Effector memory CD4-positive, alpha-beta T cell (primary cell): ENCODE results near the gene WDFY4.

Source experiments
- DNase-seq, 3 donors: peaks; one replicate each; pipeline ENCODE4 v3.0.0-alpha.2; 2020
- H3K27ac ChIP-seq: 2 replicates; pipeline ENCODE4 v1.7.0; 2013; ENCODE audit warnings: mild to moderate bottlenecking, low read length, moderate library complexity; ENCODE audit not compliant: insufficient read depth, poor library complexity, severe bottlenecking
- H3K27me3 ChIP-seq: replicated peaks from 2 replicates; pipeline ENCODE4 v1.7.0; 2013; ENCODE audit warnings: mild to moderate bottlenecking, low read length; ENCODE audit not compliant: insufficient read depth, control insufficient read depth, poor library complexity, severe bottlenecking
- H3K36me3 ChIP-seq: 2 replicates; pipeline ENCODE4 v1.7.0; 2013; ENCODE audit warnings: mild to moderate bottlenecking, low read length, moderate library complexity; ENCODE audit not compliant: control insufficient read depth, insufficient read depth
- H3K4me1 ChIP-seq: 2 replicates; pipeline ENCODE4 v1.7.0; 2013; ENCODE audit warnings: low read length, mild to moderate bottlenecking; ENCODE audit not compliant: control insufficient read depth, insufficient read depth, poor library complexity, severe bottlenecking
- H3K4me3 ChIP-seq: 2 replicates; pipeline ENCODE4 v1.7.0; 2013; ENCODE audit warnings: low read length, low read depth, mild to moderate bottlenecking; ENCODE audit not compliant: insufficient read depth, poor library complexity, severe bottlenecking
- H3K9me3 ChIP-seq: 2 replicates; pipeline ENCODE4 v1.7.0; 2013; ENCODE audit warnings: mild to moderate bottlenecking, low read length, moderate library complexity; ENCODE audit not compliant: control insufficient read depth

The WDFY4 gene

DNA sequence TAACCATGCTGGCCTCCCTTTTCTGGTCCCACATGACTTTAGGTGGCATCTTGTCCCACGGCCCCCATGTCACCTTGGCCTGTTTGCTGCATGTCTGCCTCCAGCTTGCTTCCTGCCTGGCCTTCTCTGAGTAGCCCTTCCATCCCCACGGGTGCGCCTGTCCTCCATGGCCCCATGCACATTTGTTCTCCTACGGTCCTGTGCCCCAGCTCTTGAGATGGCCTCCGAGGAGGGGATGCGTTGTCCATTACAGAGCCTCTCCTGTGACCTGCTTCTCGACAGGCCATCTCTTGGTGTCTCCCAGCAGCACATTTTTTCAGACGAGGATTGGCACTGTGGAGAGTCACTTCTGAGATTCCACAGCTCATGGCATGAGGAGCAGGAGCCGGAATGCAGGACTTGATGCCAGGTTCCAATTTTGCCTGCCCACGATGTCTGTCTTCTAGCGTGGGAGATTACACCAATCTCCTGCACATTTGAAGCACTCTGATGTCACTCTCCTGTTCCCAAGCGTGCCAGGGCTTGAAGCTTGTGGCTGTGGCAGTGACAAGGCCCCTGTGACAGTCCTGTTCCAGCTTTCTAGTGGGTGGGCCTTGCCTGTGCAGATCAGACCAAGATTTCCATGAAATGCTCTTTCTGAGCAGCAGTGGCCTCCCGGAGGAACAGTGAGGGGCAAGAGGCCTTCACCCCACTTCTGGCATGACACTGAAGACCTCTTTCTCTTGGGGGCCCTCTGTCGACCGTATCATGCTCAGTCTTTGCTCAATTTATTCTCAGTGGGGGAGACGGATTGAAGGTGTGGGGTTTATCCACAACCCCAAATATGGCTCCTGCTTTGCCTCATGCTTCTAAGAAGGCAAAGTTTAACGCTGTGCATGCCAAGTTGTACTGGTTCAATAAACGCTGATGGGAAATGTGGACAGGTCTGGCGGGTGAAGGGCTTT is 13.4 kb downstream of the WDFY4 start:
- Histone ChIP-seq H3K9me3 (no peaks in the 10 kb centered on the region), H3K4me3 (no peak overlapping the region), H3K36me3 (no peaks in the 10 kb centered on the region), H3K4me1 (no peaks in the 10 kb centered on the region), H3K27ac (no peak overlapping the region), H3K27me3 (no peaks in the 10 kb centered on the region)
- no peak for DNase-seq

DNA sequence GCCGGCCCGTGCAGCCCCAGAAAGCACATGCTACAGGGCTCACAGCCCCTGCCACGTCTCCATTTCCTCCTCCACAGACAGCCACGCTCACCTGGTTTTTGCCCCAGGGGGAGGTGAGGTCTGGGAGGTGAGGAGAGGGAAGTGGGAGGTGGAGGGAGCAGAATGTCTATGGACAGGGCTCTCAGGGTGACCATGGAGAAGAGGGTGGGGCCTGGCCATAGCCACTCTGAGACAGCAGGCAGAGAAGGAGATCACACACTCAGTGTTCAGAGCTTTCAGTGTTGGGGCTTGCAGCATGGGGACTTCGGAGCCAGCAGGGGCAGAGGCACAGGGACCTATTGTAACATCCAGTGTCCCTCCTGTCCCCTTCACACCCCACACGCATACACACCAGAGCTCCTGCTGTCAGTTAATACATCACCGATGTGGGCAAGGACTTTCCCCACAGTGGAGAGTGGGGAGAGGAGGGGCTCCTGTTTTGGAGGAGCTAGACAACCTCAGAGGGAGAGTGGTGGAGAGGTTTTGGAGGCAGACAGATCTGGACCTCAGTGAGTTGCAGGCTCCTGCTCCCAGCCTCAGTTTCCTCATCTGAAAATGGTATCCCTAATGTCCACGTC is 14.4 kb downstream of the WDFY4 start:
- DNase-seq, result no peak
- H3K4me1 ChIP-seq, result no peaks in the 10 kb centered on the region
- H3K27me3 ChIP-seq, result no peaks in the 10 kb centered on the region
- no peak overlapping the region for H3K27ac ChIP-seq
- H3K4me3 ChIP-seq, result no peak overlapping the region
- H3K9me3 ChIP-seq, result no peaks in the 10 kb centered on the region
- no peaks in the 10 kb centered on the region for H3K36me3 ChIP-seq

DNA sequence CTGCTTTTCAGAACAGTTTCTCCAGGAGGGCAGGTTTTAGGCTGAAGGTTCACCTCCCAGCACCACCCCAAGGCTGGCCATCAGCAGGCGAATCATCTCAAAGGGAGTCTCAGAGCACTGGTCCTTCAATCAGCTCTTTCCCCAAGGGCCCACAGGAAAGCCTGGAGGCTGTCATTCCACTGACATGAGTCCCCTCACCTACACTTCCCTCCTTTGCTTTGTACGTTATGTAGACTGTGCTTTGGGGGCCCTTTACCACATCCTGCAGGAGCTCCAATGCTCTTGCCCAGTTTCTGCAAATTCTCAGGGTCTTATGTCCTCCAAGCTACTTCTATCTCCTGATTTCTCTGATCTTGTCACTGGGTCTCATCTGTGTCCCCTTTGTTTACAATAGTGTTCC is 15.4 kb downstream of the WDFY4 start:
- Histone ChIP-seq H3K4me3 (no peak overlapping the region), H3K36me3 (no peaks in the 10 kb centered on the region), H3K27ac (no peak overlapping the region), H3K9me3 (no peaks in the 10 kb centered on the region), H3K27me3 (no peaks in the 10 kb centered on the region), H3K4me1 (no peaks in the 10 kb centered on the region)
- no peak for DNase-seq

DNA sequence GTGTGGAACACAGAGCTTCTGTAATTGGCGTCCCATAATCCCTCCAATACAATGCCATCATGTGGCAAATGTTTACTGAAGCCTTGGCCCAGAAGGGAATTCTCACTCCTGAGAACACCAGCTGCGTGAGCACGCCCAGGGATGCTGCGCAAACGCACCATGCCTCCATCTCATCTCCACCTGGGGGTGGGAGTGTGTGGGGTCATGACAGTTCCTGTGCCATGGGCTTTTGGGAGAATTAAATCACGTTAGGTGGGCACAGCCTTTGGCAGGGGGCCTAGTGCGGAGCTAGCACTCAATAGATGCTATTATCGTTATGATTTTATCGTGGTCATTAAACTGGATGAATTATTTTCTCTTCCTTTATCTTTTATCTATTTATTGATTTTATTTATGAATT is 15.8 kb downstream of the WDFY4 start:
- H3K4me1 ChIP-seq, result no peaks in the 10 kb centered on the region

DNA sequence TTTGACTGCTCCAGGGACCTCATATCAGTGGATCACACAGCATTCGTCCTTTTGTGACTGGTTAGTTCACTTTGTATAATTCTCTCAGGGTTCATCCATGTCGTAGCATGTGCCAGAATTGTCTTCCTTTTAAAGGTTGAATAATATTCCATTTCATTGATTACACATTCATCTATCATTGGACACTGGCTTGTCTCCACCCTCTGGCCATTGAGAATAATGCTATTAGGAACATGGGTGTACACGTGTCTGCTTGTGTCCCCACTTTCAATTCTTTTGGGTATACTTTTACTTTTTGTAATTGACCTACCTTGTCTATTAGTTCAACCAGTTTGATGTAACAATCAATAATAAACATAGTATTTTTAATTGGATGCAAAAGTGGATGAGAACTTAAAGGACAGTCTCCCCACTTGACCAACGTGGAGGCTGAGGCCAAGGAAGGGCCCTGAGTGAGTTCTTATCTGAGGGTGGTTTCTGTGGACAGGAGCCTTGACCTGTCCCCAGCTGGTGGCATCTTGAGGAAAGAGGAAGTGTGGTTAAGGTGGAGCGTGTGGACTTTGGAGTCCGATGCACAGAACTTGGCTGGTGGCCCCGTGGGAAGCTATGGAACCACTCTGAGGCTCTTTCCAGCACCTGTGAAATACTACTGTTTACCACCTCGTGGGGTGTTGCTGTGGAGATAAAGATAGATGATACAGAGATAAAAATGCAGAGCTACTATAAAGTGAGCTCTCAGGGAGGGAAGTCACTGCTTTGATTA is 16.6 kb downstream of the WDFY4 start:
- Histone ChIP-seq H3K4me1 (no peaks in the 10 kb centered on the region), H3K36me3 (no peaks in the 10 kb centered on the region), H3K27me3 (no peaks in the 10 kb centered on the region), H3K27ac (no peak overlapping the region), H3K4me3 (no peak overlapping the region), H3K9me3 (no peaks in the 10 kb centered on the region)
- no peak for DNase-seq

More for the DNA sequence above, 15.8 kb downstream of the WDFY4 start:
- Histone ChIP-seq H3K27ac (no peak overlapping the region), H3K27me3 (no peaks in the 10 kb centered on the region), H3K4me3 (no peak overlapping the region), H3K36me3 (no peaks in the 10 kb centered on the region), H3K9me3 (no peaks in the 10 kb centered on the region)
- DNase-seq, result no peak

DNA sequence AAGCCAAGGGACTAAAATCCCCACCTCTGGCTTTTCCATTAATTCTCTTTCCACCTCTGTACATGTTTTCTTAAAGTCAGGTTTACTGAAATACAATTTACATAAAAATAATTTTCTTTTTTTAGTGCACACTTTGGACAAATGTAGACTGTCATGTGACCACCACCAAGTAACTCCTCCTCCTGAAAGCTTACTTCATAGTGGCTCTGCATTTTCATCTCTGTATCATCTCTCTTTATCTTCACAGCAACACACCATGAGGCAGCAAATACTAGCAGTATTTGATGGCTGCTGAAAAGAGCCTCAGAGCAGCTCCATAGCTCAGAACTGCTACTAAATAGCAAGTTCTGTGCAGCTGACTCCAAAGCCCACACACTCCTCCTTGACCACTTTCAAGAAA is 17.3 kb downstream of the WDFY4 start:
- Histone ChIP-seq H3K4me1 (no peaks in the 10 kb centered on the region), H3K27ac (no peak overlapping the region), H3K36me3 (no peaks in the 10 kb centered on the region), H3K27me3 (no peaks in the 10 kb centered on the region), H3K4me3 (no peak overlapping the region), H3K9me3 (no peaks in the 10 kb centered on the region)
- DNase-seq, result no peak

DNA sequence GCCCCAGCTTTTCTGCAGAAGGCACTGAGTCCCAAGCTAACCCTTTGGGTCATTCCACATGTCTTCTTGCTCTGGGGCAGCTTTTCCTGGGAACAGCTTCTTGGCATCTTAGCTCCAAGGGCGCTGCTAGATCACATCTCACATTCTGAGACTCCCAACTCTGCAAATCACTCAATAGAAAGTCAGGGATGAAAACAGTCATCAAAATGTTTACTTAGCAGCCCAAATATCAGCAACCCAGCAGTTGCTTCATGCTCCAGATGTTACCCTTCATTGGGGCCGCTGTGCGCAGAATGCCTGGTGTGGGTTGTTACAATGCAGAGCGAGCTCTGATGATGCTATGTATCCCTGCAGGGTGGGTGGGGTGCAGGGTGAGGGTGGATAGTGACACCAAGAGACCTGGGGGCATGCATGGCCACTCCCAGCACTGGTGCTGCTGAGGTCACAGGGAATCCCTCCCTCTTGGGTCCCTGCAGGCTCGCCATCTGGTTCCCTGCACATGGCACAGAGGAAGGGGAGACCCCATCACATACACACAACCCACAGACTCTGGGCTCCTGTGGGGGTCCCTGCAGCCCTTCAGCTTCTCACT is 19.0 kb downstream of the WDFY4 start:
- no peaks in the 10 kb centered on the region for H3K4me1 ChIP-seq
- no peaks in the 10 kb centered on the region for H3K9me3 ChIP-seq
- no peak overlapping the region for H3K27ac ChIP-seq
- H3K4me3 ChIP-seq, result no peak overlapping the region
- no peak for DNase-seq
- no peaks in the 10 kb centered on the region for H3K36me3 ChIP-seq
- no peaks in the 10 kb centered on the region for H3K27me3 ChIP-seq

DNA sequence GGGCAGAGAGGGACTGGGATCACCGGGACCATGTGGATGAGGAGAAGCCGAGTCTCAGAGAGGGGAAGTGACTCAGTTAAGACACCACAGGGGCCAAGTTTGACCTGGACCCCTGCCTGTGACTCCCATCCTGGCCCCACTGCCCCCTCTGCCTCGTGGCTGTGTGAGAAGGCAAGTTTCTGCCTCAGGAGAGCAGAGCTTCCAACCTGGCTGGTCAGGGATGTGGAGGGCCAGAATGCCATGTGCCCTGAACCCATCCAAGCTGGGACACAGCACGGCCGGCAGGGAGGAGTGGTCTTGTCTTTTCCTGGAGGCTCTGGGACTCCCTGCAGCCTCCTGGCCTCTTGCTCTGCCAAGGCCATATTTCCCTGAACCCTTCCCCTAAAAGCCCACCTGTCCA is 19.5 kb downstream of the WDFY4 start:
- no peak overlapping the region for H3K4me3 ChIP-seq
- no peak overlapping the region for H3K27ac ChIP-seq
- H3K27me3 ChIP-seq, result no peaks in the 10 kb centered on the region
- no peaks in the 10 kb centered on the region for H3K4me1 ChIP-seq
- no peaks in the 10 kb centered on the region for H3K36me3 ChIP-seq
- DNase-seq, result no peak
- H3K9me3 ChIP-seq, result no peaks in the 10 kb centered on the region

DNA sequence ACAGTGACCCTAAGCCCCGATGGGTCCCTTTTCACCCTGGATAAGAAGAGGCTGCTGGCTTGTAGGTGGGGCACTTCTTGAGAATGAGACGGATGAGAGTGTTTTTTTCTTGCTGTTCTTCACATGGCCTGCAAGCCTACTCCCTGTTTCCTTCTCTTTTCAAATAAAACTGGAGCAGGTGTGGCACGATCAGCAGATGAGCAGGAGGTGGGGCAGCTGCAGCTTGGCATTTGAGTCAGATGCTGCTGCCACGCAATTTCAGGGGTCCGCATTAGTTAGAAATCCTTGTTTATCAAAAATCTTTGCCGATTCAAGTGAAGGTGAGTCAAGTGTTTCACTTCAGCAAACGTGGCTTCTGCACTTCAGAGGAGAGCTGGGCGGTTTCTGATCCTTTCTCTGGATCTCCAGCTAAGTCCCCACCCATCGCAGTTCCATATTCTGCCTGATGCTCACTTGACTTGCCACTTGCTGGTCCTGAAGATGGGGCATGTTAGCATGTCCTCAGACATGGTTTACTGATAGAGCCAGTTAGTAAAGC is 20.8 kb downstream of the WDFY4 start:
- no peaks in the 10 kb centered on the region for H3K9me3 ChIP-seq
- no peak overlapping the region for H3K27ac ChIP-seq
- no peak for DNase-seq
- no peaks in the 10 kb centered on the region for H3K36me3 ChIP-seq
- no peaks in the 10 kb centered on the region for H3K27me3 ChIP-seq
- no peak overlapping the region for H3K4me3 ChIP-seq
- no peaks in the 10 kb centered on the region for H3K4me1 ChIP-seq
